G401.6 (cell line): Measurements from ENCODE around the gene APLP2.
A peak's percentile ranks its signal among the peaks of the same experiment; 100 is the strongest.
"Not testable (repeated sequence)": the region's sequence is repeated elsewhere in the genome, so short reads cannot be mapped to it uniquely, and the experiment has no call there.

Source experiments
- FAIRE-seq: peaks from 2 replicates; lab custom pipeline; 2012; peaks lifted over from hg19 to GRCh38; lab: Jason Lieb, UNC

APLP2 gene

GRCh38 chr11:130069659-130070108, at the start of gene APLP2:
TSS of gene APLP2 (plus strand) at chr11:130069894. CDS start at chr11:130069978, 84 bp downstream.
- peak; percentile 71 for FAIRE-seq

- no peak for FAIRE-seq
Observed at GRCh38 chr11:130020323-130020722, 49.4 kb upstream of the APLP2 start.

GRCh38 chr11:130021606-130022005, 48.1 kb upstream of the APLP2 start:
- FAIRE-seq: not testable (repeated sequence)

- no peak for FAIRE-seq
Observed at GRCh38 chr11:130022799-130023198, 46.9 kb upstream of the APLP2 start.

- no peak for FAIRE-seq
Observed at GRCh38 chr11:130023204-130023603, 46.5 kb upstream of the APLP2 start.

- no peak for FAIRE-seq
Observed at GRCh38 chr11:130024361-130024760, 45.3 kb upstream of the APLP2 start.

GRCh38 chr11:130025371-130025770, 44.3 kb upstream of the APLP2 start:
- no peak for FAIRE-seq

- no peak for FAIRE-seq
Observed at GRCh38 chr11:130029137-130029536, 40.6 kb upstream of the APLP2 start.

- no peak for FAIRE-seq
Observed at GRCh38 chr11:130031056-130031455, 38.6 kb upstream of the APLP2 start.

- FAIRE-seq: no peak
Observed at GRCh38 chr11:130031945-130032344, 37.7 kb upstream of the APLP2 start.

GRCh38 chr11:130032931-130033330, 36.8 kb upstream of the APLP2 start:
- FAIRE-seq: no peak

GRCh38 chr11:130034236-130034635, 35.5 kb upstream of the APLP2 start:
- FAIRE-seq: no peak

GRCh38 chr11:130037058-130037457, 32.6 kb upstream of the APLP2 start:
- no peak for FAIRE-seq

GRCh38 chr11:130037881-130038585, 31.7 kb upstream of the APLP2 start:
- no peak for FAIRE-seq

- no peak for FAIRE-seq
Observed at GRCh38 chr11:130040281-130040940, 29.3 kb upstream of the APLP2 start.

- FAIRE-seq: no peak
Observed at GRCh38 chr11:130042093-130042591, 27.6 kb upstream of the APLP2 start.

GRCh38 chr11:130043575-130043974, 26.1 kb upstream of the APLP2 start:
- FAIRE-seq: no peak

- no peak for FAIRE-seq
Observed at GRCh38 chr11:130047141-130047540, 22.6 kb upstream of the APLP2 start.

GRCh38 chr11:130049328-130049771, 20.3 kb upstream of the APLP2 start:
- FAIRE-seq: no peak

GRCh38 chr11:130050257-130050656, 19.4 kb upstream of the APLP2 start:
- FAIRE-seq: no peak

GRCh38 chr11:130051082-130051481, 18.6 kb upstream of the APLP2 start:
- no peak for FAIRE-seq

GRCh38 chr11:130052567-130052966, 17.1 kb upstream of the APLP2 start:
- no peak for FAIRE-seq

GRCh38 chr11:130054966-130055365, 14.7 kb upstream of the APLP2 start:
- FAIRE-seq: no peak

- no peak for FAIRE-seq
Observed at GRCh38 chr11:130055617-130056016, 14.1 kb upstream of the APLP2 start.
